ENCODE results near the gene ANTXR1. TPM values are rescaled to one million over a fixed set of nuclear protein-coding genes. Genes with fewer than 3 reads are reported as not detected.
A peak's percentile ranks its signal among the peaks of the same experiment; 100 is the strongest.

Gene ANTXR1
- total RNA-seq, 1 experiment from 2014 or later = 181 TPM

GRCh38 chr2:69097148-69097610 lies 84.2 kb downstream of the ANTXR1 start:
- peak; percentile 91 for DNase-seq (ENCODE audit: low spot score)
- Histone ChIP-seq H3K4me1 (ENCODE audit: insufficient read depth, low read length, poor library complexity, severe bottlenecking) (peaks cover 66% of the 10 kb centered on the region), H3K36me3 (ENCODE audit: insufficient read depth, low read length, poor library complexity, severe bottlenecking) (peaks cover 8% of the 10 kb centered on the region), H3K27ac (ENCODE audit: low read depth, low read length, poor library complexity, severe bottlenecking) (peak overlapping the region; percentile 91), H3K27me3 (replicated peaks; ENCODE audit: insufficient read depth, low read depth, low read length, poor library complexity) (no peaks in the 10 kb centered on the region), H3K4me3 (ENCODE audit: low read depth, low read length, poor library complexity, severe bottlenecking) (no peak overlapping the region), H3K9me3 (ENCODE audit: low read depth, low read length, poor library complexity, severe bottlenecking) (no peaks in the 10 kb centered on the region)
- TF ChIP-seq EZH2 (IDR thresholded peaks at IDR 0.05; ENCODE audit: borderline replicate concordance, low read depth, low read length, poor library complexity, severe bottlenecking) (no peak), CTCF (conservative IDR thresholded peaks at IDR 0.05; ENCODE audit: low read depth, low read length) (no peak)
- no TSS peak for BruUV-seq (replicated peaks)
- CTCF ChIA-PET = no interaction called here
- POLR2A ChIA-PET (ENCODE audit: low non-redundant PET) = no interaction called here
- intact Hi-C loops (cut with micrococcal nuclease; ENCODE audit: unreplicated experiment) = loop anchor here (2.0 to 10.0 kb wide), 5 partner anchors 84 to 632 kb away; partner anchors contain the start of genes ANTXR1, APLF and FBXO48

GRCh38 chr2:69097891-69098655 lies 85.1 kb downstream of the ANTXR1 start:
- peaks cover 58% of the 10 kb centered on the region for H3K4me1 ChIP-seq (ENCODE audit: insufficient read depth, low read length, poor library complexity, severe bottlenecking)

GRCh38 chr2:69099541-69099940 lies 86.6 kb downstream of the ANTXR1 start:
- no peak for TF ChIP-seq CTCF (conservative IDR thresholded peaks at IDR 0.05; ENCODE audit: low read depth, low read length)
- TF ChIP-seq EZH2 (IDR thresholded peaks at IDR 0.05; ENCODE audit: borderline replicate concordance, low read depth, low read length, poor library complexity, severe bottlenecking) = no peak
- intact Hi-C loops (cut with micrococcal nuclease; ENCODE audit: unreplicated experiment) = loop anchor here (5.0 to 10.0 kb wide), 3 partner anchors 157 to 635 kb away; partner anchors contain the start of genes APLF and FBXO48
- Histone ChIP-seq H3K36me3 (ENCODE audit: insufficient read depth, low read length, poor library complexity, severe bottlenecking) (peaks cover 28% of the 10 kb centered on the region), H3K27ac (ENCODE audit: low read depth, low read length, poor library complexity, severe bottlenecking) (peak overlapping the region; percentile 76), H3K4me3 (ENCODE audit: low read depth, low read length, poor library complexity, severe bottlenecking) (no peak overlapping the region), H3K4me1 (ENCODE audit: insufficient read depth, low read length, poor library complexity, severe bottlenecking) (peaks cover 51% of the 10 kb centered on the region), H3K27me3 (replicated peaks; ENCODE audit: insufficient read depth, low read depth, low read length, poor library complexity) (no peaks in the 10 kb centered on the region), H3K9me3 (ENCODE audit: low read depth, low read length, poor library complexity, severe bottlenecking) (no peaks in the 10 kb centered on the region)
- POLR2A ChIA-PET (ENCODE audit: low non-redundant PET) = interaction anchor here (0.8 kb wide), 1 partner anchor 24 kb away, joined by 3 read pairs; no protein-coding TSS in a partner anchor
- DNase-seq (ENCODE audit: low spot score) = peak; percentile 41
- no TSS peak for BruUV-seq (replicated peaks)
- CTCF ChIA-PET = interaction anchor here (1.4 kb wide), 1 partner anchor 207 kb away, joined by 3 read pairs; no protein-coding TSS in a partner anchor

More at GRCh38 chr2:69097891-69098655, 85.1 kb downstream of the ANTXR1 start:
- ChIA-PET CTCF (no interaction called here), POLR2A (ENCODE audit: low non-redundant PET) (no interaction called here)
- Histone ChIP-seq H3K36me3 (ENCODE audit: insufficient read depth, low read length, poor library complexity, severe bottlenecking) (peaks cover 17% of the 10 kb centered on the region), H3K9me3 (ENCODE audit: low read depth, low read length, poor library complexity, severe bottlenecking) (no peaks in the 10 kb centered on the region), H3K4me3 (ENCODE audit: low read depth, low read length, poor library complexity, severe bottlenecking) (no peak overlapping the region), H3K27ac (ENCODE audit: low read depth, low read length, poor library complexity, severe bottlenecking) (peak overlapping the region; percentile 91), H3K27me3 (replicated peaks; ENCODE audit: insufficient read depth, low read depth, low read length, poor library complexity) (no peaks in the 10 kb centered on the region)
- no peak for DNase-seq (ENCODE audit: low spot score)
- no TSS peak for BruUV-seq (replicated peaks)
- intact Hi-C loops (cut with micrococcal nuclease; ENCODE audit: unreplicated experiment) = loop anchor here (2.0 to 10.0 kb wide), 5 partner anchors 85 to 633 kb away; partner anchors contain the start of genes ANTXR1, APLF and FBXO48
- TF ChIP-seq CTCF (conservative IDR thresholded peaks at IDR 0.05; ENCODE audit: low read depth, low read length) (no peak), EZH2 (IDR thresholded peaks at IDR 0.05; ENCODE audit: borderline replicate concordance, low read depth, low read length, poor library complexity, severe bottlenecking) (no peak)

All from A673 (cell line).